HepG2 (cell line): ENCODE data around the gene CABP4. TPM values are rescaled to one million over a fixed set of nuclear protein-coding genes. Genes with fewer than 3 reads are reported as not detected.

ENCODE experiments used
- ATAD3A ChIP-seq: sonication (generic); formaldehyde crosslinking; IDR thresholded peaks from 2 replicates; pipeline ENCODE4 v1.4.0; 2020; ENCODE audit warnings: missing genetic modification reagents
- CSRNP2 ChIP-seq: sonication (generic); formaldehyde crosslinking; conservative IDR thresholded peaks from 2 replicates; pipeline ENCODE4 v1.8.0; 2022; ENCODE audit warnings: low read depth, missing genetic modification reagents
- EZH2 ChIP-seq: conservative IDR thresholded peaks from 2 replicates; pipeline ENCODE4 v1.6.1; 2012; ENCODE audit warnings: mild to moderate bottlenecking, low read depth, low read length, moderate library complexity
- HCFC1 ChIP-seq: fragments of 150-350 bp; IDR thresholded peaks from 2 replicates; pipeline ENCODE4 v1.6.1; 2014; ENCODE audit warnings: low read depth, low read length
- HMG20B ChIP-seq: conservative IDR thresholded peaks from 2 replicates; pipeline ENCODE4 v1.6.1; 2016; ENCODE audit warnings: missing genetic modification reagents, missing compliant biosample characterization
- HOXD1 ChIP-seq: sonication (generic); formaldehyde crosslinking; IDR thresholded peaks from 2 replicates; pipeline ENCODE4 v1.5.0; 2020; ENCODE audit warnings: missing genetic modification reagents
- NONO ChIP-seq, 2 experiments: fragments of 450-650 bp in 1 of 2; sonication (generic) in 1 of 2; formaldehyde crosslinking in 1 of 2; IDR thresholded peaks in 1 of 2; conservative IDR thresholded peaks in 1 of 2; 2 replicates each; pipeline versions ENCODE4 v1.6.1 to v1.8.0; 2017 to 2022; ENCODE audit warnings: mild to moderate bottlenecking in 1 of 2, missing genetic modification reagents in 1 of 2, moderate library complexity in 1 of 2
- PAWR ChIP-seq: sonication (generic); formaldehyde crosslinking; IDR thresholded peaks from 2 replicates; pipeline ENCODE4 v1.4.0; 2020; ENCODE audit warnings: missing genetic modification reagents, mild to moderate bottlenecking, borderline replicate concordance
- ZC3H13 ChIP-seq: sonication (generic); formaldehyde crosslinking; IDR thresholded peaks from 2 replicates; pipeline ENCODE4 v1.8.1; 2023; ENCODE audit warnings: mild to moderate bottlenecking, missing genetic modification reagents, moderate library complexity
- ZFX ChIP-seq: sonication (generic); formaldehyde crosslinking; IDR thresholded peaks from 2 replicates; pipeline ENCODE4 v1.4.0; 2020; ENCODE audit warnings: mild to moderate bottlenecking, low read depth, missing genetic modification reagents, moderate library complexity
- ZNF331 ChIP-seq: sonication (generic); formaldehyde crosslinking; IDR thresholded peaks from 2 replicates; pipeline ENCODE4 v1.4.0; 2020; ENCODE audit warnings: missing genetic modification reagents
- ZNF614 ChIP-seq: IDR thresholded peaks from 2 replicates; pipeline ENCODE4 v1.6.1; 2018; ENCODE audit warnings: missing biosample characterization, missing genetic modification reagents, inconsistent platforms, borderline replicate concordance
- ZNF674 ChIP-seq: sonication (generic); formaldehyde crosslinking; IDR thresholded peaks from 2 replicates; pipeline ENCODE4 v1.5.0; 2020; ENCODE audit warnings: low read depth, mild to moderate bottlenecking, missing genetic modification reagents
- ZNF747 ChIP-seq: sonication (generic); formaldehyde crosslinking; IDR thresholded peaks from 2 replicates; pipeline ENCODE4 v1.8.1; 2023; ENCODE audit warnings: missing genetic modification reagents, mild to moderate bottlenecking, borderline replicate concordance
- ZNF749 ChIP-seq: sonication (generic); formaldehyde crosslinking; IDR thresholded peaks from 2 replicates; pipeline ENCODE4 v1.8.0; 2022; ENCODE audit warnings: mild to moderate bottlenecking, missing genetic modification reagents, moderate library complexity, borderline replicate concordance
- polyA plus RNA-seq, 8 experiments: library from polyadenylated mRNA; depleted of rRNA in 3 of 8; stranded (reverse) in 7 of 8; unstranded in 1 of 8; fragments of >200 nt; fragmentation: Illumina TruSeq in 4 of 8; extraction: Trizol in 4 of 8; gene quantifications; 2 replicates each; pipeline versions ENCODE4 v1.2.1 to v1.2.3, GENCODE V29; 2011 to 2016; ENCODE audit warnings: low read depth in 4 of 8, missing spikeins in 1 of 8, mixed read lengths in 1 of 8; ENCODE audit not compliant: insufficient read depth in 1 of 8
- total RNA-seq, 5 experiments: library from RNA; depleted of rRNA; stranded (reverse); fragments of >200 nt; fragmentation: Illumina TruSeq; extraction: Trizol; gene quantifications; 2 replicates each; pipeline ENCODE4 v1.2.3, GENCODE V29; 2016; ENCODE audit warnings: low read depth in 1 of 5
- TF ChIP-seq, protein P1 (sequence below): sonication (generic); formaldehyde crosslinking; IDR thresholded peaks from 2 replicates; pipeline ENCODE4 v1.4.0; 2020; ENCODE audit warnings: low read depth, missing genetic modification reagents
- TF ChIP-seq, protein P2 (sequence below): sonication (generic); formaldehyde crosslinking; IDR thresholded peaks from 2 replicates; pipeline ENCODE4 v1.8.1; 2023; ENCODE audit warnings: mild to moderate bottlenecking, missing genetic modification reagents, borderline replicate concordance
- TF ChIP-seq, protein P3 (sequence below): sonication (generic); formaldehyde crosslinking; IDR thresholded peaks from 2 replicates; pipeline ENCODE4 v1.4.0; 2020; ENCODE audit warnings: mild to moderate bottlenecking, missing genetic modification reagents
- TF ChIP-seq, protein P4 (sequence below): sonication (generic); formaldehyde crosslinking; IDR thresholded peaks from 2 replicates; pipeline ENCODE4 v1.5.0; 2020; ENCODE audit warnings: mild to moderate bottlenecking, missing genetic modification reagents
- TF ChIP-seq, protein P5 (sequence below): sonication (generic); formaldehyde crosslinking; IDR thresholded peaks from 2 replicates; pipeline ENCODE4 v1.8.1; 2023; ENCODE audit warnings: mild to moderate bottlenecking, moderate library complexity, missing genetic modification reagents

CABP4 gene
- total and polyA plus RNA-seq, 2 of the 13 experiments (the other 11 are each of a cell fraction or from before 2014, with no cell fraction given): not detected

DNA sequence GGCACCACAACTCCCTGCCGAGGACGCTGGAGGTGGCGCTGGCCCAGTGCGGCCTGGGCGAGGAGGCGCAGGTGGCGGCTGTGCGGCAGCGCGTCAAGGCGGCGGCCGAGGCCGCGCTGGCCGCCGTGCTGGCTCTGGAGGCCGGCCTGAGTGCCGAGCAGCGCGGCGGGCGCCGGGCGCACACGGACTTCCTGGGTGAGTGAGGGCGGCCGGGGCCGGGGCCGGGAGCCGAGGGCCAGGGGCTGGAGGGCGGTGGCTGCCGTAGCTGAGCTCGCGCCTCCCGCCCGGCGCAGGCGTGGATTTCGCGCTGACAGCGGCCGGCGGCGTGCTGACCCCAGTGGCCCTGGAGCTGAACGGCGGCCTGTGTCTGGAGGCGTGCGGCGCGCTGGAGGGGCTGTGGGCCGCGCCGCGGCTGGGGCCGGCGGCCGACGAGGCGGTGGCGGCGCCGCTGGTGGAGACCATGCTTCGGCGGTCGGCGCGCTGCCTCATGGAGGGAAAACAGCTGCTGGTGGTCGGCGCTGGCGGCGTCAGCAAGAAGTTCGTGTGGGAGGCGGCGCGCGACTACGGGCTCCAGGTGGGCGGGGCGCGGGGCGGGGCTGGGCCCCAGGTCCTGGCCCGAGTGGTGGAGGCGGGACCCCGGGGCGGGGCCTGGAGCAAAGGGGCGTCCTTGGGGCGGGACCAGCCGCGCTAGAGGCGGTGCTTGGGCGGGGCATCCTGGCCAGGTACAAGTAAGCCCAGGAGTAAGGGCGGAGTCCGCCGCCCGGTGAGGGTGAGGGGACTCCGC is 34.3 kb upstream of the CABP4 start (continued):
- TF ChIP-seq, protein P1, sequence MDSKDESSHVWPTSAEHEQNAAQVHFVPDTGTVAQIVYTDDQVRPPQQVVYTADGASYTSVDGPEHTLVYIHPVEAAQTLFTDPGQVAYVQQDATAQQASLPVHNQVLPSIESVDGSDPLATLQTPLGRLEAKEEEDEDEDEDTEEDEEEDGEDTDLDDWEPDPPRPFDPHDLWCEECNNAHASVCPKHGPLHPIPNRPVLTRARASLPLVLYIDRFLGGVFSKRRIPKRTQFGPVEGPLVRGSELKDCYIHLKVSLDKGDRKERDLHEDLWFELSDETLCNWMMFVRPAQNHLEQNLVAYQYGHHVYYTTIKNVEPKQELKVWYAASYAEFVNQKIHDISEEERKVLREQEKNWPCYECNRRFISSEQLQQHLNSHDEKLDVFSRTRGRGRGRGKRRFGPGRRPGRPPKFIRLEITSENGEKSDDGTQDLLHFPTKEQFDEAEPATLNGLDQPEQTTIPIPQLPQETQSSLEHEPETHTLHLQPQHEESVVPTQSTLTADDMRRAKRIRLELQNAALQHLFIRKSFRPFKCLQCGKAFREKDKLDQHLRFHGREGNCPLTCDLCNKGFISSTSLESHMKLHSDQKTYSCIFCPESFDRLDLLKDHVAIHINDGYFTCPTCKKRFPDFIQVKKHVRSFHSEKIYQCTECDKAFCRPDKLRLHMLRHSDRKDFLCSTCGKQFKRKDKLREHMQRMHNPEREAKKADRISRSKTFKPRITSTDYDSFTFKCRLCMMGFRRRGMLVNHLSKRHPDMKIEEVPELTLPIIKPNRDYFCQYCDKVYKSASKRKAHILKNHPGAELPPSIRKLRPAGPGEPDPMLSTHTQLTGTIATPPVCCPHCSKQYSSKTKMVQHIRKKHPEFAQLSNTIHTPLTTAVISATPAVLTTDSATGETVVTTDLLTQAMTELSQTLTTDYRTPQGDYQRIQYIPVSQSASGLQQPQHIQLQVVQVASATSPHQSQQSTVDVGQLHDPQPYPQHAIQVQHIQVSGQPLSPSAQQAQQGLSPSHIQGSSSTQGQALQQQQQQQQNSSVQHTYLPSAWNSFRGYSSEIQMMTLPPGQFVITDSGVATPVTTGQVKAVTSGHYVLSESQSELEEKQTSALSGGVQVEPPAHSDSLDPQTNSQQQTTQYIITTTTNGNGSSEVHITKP (CRISPR knock-in tag): no peak
- TF ChIP-seq NONO (IDR thresholded peaks at IDR 0.05) (no peak), NONO (CRISPR knock-in tag; conservative IDR thresholded peaks at IDR 0.05) (no peak; the same call in 1 of the 2 replicates), ZNF674 (CRISPR knock-in tag) (peak; percentile 63; the same call in 1 of the 2 replicates), HOXD1 (CRISPR knock-in tag) (no peak), ZNF747 (CRISPR knock-in tag) (no peak), ZC3H13 (CRISPR knock-in tag) (no peak), ZFX (CRISPR knock-in tag) (peak; percentile 85), ZNF331 (no peak; the same call in 1 of the 2 replicates), ATAD3A (CRISPR knock-in tag) (no peak), PAWR (CRISPR knock-in tag) (no peak), CSRNP2 (CRISPR knock-in tag) (0 out of 2 replicates have a peak, but pooled peaks have one; percentile 61), ZNF614 (CRISPR knock-in tag) (no peak), HMG20B (CRISPR knock-in tag) (no peak), HCFC1 (no peak), ZNF749 (no peak), EZH2 (no peak)
- TF ChIP-seq, protein P2, sequence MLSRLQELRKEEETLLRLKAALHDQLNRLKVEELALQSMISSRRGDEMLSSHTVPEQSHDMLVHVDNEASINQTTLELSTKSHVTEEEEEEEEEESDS (CRISPR knock-in tag): no peak
- TF ChIP-seq, protein P3, sequence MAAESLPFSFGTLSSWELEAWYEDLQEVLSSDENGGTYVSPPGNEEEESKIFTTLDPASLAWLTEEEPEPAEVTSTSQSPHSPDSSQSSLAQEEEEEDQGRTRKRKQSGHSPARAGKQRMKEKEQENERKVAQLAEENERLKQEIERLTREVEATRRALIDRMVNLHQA: no peak
- TF ChIP-seq, protein P4, sequence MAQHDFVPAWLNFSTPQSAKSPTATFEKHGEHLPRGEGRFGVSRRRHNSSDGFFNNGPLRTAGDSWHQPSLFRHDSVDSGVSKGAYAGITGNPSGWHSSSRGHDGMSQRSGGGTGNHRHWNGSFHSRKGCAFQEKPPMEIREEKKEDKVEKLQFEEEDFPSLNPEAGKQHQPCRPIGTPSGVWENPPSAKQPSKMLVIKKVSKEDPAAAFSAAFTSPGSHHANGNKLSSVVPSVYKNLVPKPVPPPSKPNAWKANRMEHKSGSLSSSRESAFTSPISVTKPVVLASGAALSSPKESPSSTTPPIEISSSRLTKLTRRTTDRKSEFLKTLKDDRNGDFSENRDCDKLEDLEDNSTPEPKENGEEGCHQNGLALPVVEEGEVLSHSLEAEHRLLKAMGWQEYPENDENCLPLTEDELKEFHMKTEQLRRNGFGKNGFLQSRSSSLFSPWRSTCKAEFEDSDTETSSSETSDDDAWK (CRISPR knock-in tag): no peak
- TF ChIP-seq, protein P5, sequence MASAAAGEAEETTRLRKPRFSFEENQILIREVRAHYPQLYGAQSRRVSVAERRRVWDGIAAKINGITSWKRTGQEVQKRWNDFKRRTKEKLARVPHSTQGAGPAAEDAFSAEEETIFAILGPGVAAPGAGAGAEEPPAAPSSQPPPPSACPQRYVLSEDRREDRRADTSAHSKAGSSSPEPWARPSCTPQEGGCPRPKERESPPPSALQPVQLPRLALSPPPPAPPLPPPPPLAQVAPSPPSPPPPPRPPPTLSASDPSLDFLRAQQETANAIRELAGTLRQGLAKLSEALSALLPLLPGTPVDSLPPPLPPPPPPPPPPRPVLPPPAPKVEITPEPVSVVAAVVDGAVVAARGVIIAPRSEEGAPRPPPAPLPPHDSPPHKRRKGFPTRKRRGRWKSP (CRISPR knock-in tag): peak; percentile 54; the same call in 1 of the 2 replicates
